ENCODE data around the gene GCH1. TPM values are rescaled to one million over a fixed set of nuclear protein-coding genes. Genes with fewer than 3 reads are reported as not detected.

Gene GCH1
- total RNA-seq, 3 donors from 2014 or later = 12.8 to 27.1 (median 19.3) TPM

- TF ChIP-seq, protein P1, sequence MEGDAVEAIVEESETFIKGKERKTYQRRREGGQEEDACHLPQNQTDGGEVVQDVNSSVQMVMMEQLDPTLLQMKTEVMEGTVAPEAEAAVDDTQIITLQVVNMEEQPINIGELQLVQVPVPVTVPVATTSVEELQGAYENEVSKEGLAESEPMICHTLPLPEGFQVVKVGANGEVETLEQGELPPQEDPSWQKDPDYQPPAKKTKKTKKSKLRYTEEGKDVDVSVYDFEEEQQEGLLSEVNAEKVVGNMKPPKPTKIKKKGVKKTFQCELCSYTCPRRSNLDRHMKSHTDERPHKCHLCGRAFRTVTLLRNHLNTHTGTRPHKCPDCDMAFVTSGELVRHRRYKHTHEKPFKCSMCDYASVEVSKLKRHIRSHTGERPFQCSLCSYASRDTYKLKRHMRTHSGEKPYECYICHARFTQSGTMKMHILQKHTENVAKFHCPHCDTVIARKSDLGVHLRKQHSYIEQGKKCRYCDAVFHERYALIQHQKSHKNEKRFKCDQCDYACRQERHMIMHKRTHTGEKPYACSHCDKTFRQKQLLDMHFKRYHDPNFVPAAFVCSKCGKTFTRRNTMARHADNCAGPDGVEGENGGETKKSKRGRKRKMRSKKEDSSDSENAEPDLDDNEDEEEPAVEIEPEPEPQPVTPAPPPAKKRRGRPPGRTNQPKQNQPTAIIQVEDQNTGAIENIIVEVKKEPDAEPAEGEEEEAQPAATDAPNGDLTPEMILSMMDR (IDR thresholded peaks at IDR 0.05) = no peak
- ATAC-seq (no peak), DNase-seq (no peak)
- Histone ChIP-seq H3K4me3 (no peak overlapping the region), H3K4me1 (ENCODE audit: low read depth) (no peaks in the 10 kb centered on the region), H3K9me3 (peaks cover 3% of the 10 kb centered on the region), H3K36me3 (ENCODE audit: low read depth) (no peaks in the 10 kb centered on the region)
- intact Hi-C loops (cut with DNase I, micrococcal nuclease) = no loop called here
These were observed 107.8 kb downstream of the GCH1 start for GRCh38 chr14:54794796-54795195.

DNA sequence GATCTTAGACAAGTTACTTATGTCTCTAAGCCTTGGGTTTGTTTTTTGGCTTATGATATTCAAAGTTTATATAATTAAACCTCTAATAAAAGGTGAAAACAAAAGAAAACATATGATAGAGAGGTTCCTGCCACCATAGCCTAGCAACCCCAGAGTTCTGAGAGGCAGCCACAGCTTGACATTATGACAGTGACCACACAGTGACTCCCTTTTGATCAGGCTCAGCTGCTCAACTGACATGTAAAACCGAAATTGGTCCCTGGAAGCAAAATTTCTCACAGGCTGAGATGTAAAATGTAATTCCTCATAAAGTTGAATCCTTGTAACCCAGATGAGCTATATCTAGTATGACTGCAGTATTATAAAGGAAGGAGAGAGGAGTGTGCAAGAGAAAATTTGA lies 108.5 kb downstream of the GCH1 start:
- Histone ChIP-seq H3K36me3 (ENCODE audit: low read depth) (no peaks in the 10 kb centered on the region), H3K9me3 (peaks cover 3% of the 10 kb centered on the region), H3K4me1 (ENCODE audit: low read depth) (no peaks in the 10 kb centered on the region), H3K4me3 (no peak overlapping the region)
- ATAC-seq (no peak), DNase-seq (no peak)
- TF ChIP-seq, protein P1 (IDR thresholded peaks at IDR 0.05) = no peak
- intact Hi-C loops (cut with DNase I, micrococcal nuclease) = no loop called here

DNA sequence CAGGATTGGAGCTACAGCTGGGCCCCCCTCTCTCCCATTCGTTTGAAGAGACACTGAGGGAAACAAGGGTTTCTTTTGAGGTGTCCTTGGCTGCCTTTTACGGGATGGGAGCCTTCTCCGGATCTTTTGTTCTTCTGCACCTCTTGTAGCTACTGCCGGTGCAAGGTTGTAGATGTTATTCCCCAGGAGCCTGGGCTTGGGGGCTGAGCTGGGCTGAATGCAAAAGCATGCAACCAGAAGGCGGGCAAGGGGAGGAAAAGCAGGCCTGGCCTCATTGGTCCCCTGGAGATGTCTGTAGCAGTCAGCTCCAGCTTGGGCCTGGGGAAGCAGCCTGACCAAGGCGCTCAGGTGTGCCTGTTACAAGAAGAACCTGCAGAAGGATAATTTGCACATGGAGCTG lies 110.3 kb downstream of the GCH1 start:
- H3K36me3 ChIP-seq (ENCODE audit: low read depth) = no peaks in the 10 kb centered on the region
- DNase-seq (no peak), ATAC-seq (no peak)
- H3K9me3 ChIP-seq = peaks cover 3% of the 10 kb centered on the region
- intact Hi-C loops (cut with DNase I, micrococcal nuclease) = no loop called here
- no peak overlapping the region for H3K4me3 ChIP-seq
- H3K4me1 ChIP-seq (ENCODE audit: low read depth) = no peaks in the 10 kb centered on the region
- TF ChIP-seq, protein P1 (IDR thresholded peaks at IDR 0.05) = no peak

Small RNA genes lying within 50 kb of the gene (microRNA-seq; reads per million reads assigned to microRNA genes)
- gene MIR4308 = not detected

Other genes with a start within 250 kb of the GCH1 start
- 1 to 10 TPM; 2.6 to 6.5 (median 3.4) TPM for gene WDHD1, start 124.3 kb upstream of the GCH1 start, total RNA-seq
- 10 to 100 TPM; 16.6 to 41.6 (median 23.5) TPM for gene SOCS4, start 124.4 kb upstream of the GCH1 start, total RNA-seq
- 10 to 100 TPM; 67.7 to 72.7 (median 69.7) TPM for gene MAPK1IP1L, start 148.8 kb upstream of the GCH1 start, total RNA-seq
- 1,000 to 10,000 TPM in 2 of 3 donors, 100 to 1,000 TPM in 1; 488 to 1,705 (median 1,380) TPM for gene LGALS3, start 226.4 kb upstream of the GCH1 start, total RNA-seq